ENCODE data around the gene USP22.

DNA sequence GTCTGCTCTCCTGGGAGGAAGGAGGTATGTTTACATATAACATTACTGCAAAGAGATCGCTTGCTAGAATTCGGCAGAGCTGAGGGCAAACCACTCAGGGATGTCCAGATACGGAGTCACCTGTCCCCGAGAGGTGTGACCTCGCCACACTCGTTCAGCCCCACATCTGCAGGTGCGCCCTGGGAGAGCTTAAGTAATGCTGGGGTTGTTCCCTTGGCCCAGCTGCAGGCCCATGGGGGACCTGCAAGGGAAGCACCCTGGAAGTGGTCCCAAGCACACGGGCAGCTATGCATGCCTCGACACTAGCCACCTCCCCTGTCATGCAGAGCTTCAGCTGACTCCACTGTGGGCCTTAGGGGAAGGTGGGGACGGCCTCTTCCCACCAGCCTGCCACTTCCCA is 22.2 kb downstream of the USP22 start:
- no peak for TF ChIP-seq POLR2A (IDR thresholded peaks at IDR 0.05)
- TF ChIP-seq, protein P1, sequence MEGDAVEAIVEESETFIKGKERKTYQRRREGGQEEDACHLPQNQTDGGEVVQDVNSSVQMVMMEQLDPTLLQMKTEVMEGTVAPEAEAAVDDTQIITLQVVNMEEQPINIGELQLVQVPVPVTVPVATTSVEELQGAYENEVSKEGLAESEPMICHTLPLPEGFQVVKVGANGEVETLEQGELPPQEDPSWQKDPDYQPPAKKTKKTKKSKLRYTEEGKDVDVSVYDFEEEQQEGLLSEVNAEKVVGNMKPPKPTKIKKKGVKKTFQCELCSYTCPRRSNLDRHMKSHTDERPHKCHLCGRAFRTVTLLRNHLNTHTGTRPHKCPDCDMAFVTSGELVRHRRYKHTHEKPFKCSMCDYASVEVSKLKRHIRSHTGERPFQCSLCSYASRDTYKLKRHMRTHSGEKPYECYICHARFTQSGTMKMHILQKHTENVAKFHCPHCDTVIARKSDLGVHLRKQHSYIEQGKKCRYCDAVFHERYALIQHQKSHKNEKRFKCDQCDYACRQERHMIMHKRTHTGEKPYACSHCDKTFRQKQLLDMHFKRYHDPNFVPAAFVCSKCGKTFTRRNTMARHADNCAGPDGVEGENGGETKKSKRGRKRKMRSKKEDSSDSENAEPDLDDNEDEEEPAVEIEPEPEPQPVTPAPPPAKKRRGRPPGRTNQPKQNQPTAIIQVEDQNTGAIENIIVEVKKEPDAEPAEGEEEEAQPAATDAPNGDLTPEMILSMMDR (IDR thresholded peaks at IDR 0.05), result no peak

Data from esophagus squamous epithelium (tissue), 4 donors.